ENCODE data around the gene OMG. TPM values are rescaled to one million over a fixed set of nuclear protein-coding genes. Genes with fewer than 3 reads are reported as not detected.
"Not testable (repeated sequence)": the region's sequence is repeated elsewhere in the genome, so short reads cannot be mapped to it uniquely, and the experiment has no call there.

Gene OMG
- total RNA-seq: 2.3 TPM

- DNase-seq (ENCODE audit: low spot score): no peak
Measured at GRCh38 chr17:31297090-31297489, at the start of gene OMG. Gene OMG (minus strand): TSS chr17:31297239. CDS start chr17:31296331, 908 bp downstream.

GRCh38 chr17:31345191-31345747, 48.2 kb upstream of the OMG start:
- DNase-seq (ENCODE audit: low spot score): not testable (repeated sequence)

- DNase-seq (ENCODE audit: low spot score): no peak
Measured at GRCh38 chr17:31339906-31340661, 43.0 kb upstream of the OMG start.

GRCh38 chr17:31329221-31329620, 32.2 kb upstream of the OMG start:
- no peak for DNase-seq (ENCODE audit: low spot score)

- no peak for DNase-seq (ENCODE audit: low spot score)
Measured at GRCh38 chr17:31328160-31328535, 31.1 kb upstream of the OMG start.

GRCh38 chr17:31327534-31328159, 30.6 kb upstream of the OMG start:
- DNase-seq (ENCODE audit: low spot score): no peak

- DNase-seq (ENCODE audit: low spot score): no peak
Measured at GRCh38 chr17:31323551-31323950, 26.5 kb upstream of the OMG start.

GRCh38 chr17:31321966-31322365, 24.9 kb upstream of the OMG start:
- no peak for DNase-seq (ENCODE audit: low spot score)

GRCh38 chr17:31321481-31321880, 24.4 kb upstream of the OMG start, which contains the start of gene EVI2A:
Gene EVI2A (minus strand): TSS chr17:31321622. CDS start chr17:31319013, 2,609 bp downstream.
- peak; percentile 26 for DNase-seq (ENCODE audit: low spot score)

- no peak for DNase-seq (ENCODE audit: low spot score)
Measured at GRCh38 chr17:31320791-31321190, 23.8 kb upstream of the OMG start.

GRCh38 chr17:31320241-31320640, 23.2 kb upstream of the OMG start:
- DNase-seq (ENCODE audit: low spot score): no peak

GRCh38 chr17:31318851-31319661, 22.0 kb upstream of the OMG start:
- DNase-seq (ENCODE audit: low spot score): no peak

GRCh38 chr17:31318298-31318801, 21.3 kb upstream of the OMG start:
- peak; percentile 53 for DNase-seq (ENCODE audit: low spot score)

- no peak for DNase-seq (ENCODE audit: low spot score)
Measured at GRCh38 chr17:31314782-31315100, 17.7 kb upstream of the OMG start.

- DNase-seq (ENCODE audit: low spot score): no peak
Measured at GRCh38 chr17:31313982-31314781, 17.1 kb upstream of the OMG start, which contains the start of gene EVI2B. Gene EVI2B (minus strand): TSS chr17:31314054. CDS start chr17:31305609, 8,445 bp downstream.

- DNase-seq (ENCODE audit: low spot score): not testable (repeated sequence)
Measured at GRCh38 chr17:31312223-31312622, 15.2 kb upstream of the OMG start.

- no peak for DNase-seq (ENCODE audit: low spot score)
Measured at GRCh38 chr17:31311526-31311925, 14.5 kb upstream of the OMG start.

- no peak for DNase-seq (ENCODE audit: low spot score)
Measured at GRCh38 chr17:31310886-31311285, 13.8 kb upstream of the OMG start.

- no peak for DNase-seq (ENCODE audit: low spot score)
Measured at GRCh38 chr17:31310260-31310659, 13.2 kb upstream of the OMG start.

GRCh38 chr17:31309556-31309955, 12.5 kb upstream of the OMG start:
- no peak for DNase-seq (ENCODE audit: low spot score)

Data from mucosa of gallbladder (tissue), 1 donor.